GM18873 (cell line): Measurements from ENCODE around the gene HSP90AA1.
"Not testable (repeated sequence)": the region's sequence is repeated elsewhere in the genome, so short reads cannot be mapped to it uniquely, and the experiment has no call there.

Experiments
- ATAC-seq: cut with Tn5 transposase; IDR thresholded peaks from one replicate; pipeline ENCODE4 v1.9.1; 2021; ENCODE audit warnings: mild to moderate bottlenecking, moderate library complexity, moderate number of reproducible peaks; ENCODE audit not compliant: unreplicated experiment, low FRiP score

Gene HSP90AA1

DNA sequence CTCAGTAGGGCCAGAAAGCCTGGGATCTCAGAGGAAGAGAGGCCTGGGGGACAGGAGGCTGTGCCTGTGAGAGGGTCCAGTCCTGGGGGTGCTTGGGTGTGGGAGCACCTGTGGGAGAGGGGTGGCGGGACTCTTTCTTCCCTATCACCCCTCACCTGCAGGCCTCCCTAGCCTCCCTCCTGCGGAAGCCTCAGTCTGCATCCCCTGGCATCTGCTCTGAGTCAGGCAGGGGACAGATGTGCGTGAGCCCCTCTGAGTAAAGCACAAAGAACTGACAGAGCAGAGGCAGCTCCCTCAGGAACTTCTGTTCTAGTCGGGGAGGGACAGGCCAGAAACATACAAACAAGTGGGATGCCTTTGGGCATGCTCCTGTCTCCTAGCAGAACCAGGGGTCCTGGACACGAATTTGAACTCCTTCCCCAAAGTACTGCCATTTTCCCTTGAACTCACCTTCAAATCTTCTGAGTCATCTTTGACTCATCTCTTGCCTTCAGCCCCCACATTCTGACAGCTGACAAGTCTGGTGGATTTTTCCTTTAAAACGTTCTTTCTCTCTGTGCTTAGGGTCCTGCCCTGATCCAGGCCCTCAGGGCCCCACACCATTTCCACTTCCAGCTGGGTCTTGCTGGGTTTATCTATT, 8.5 kb upstream of the HSP90AA1 start:
- ATAC-seq = no peak

- no peak for ATAC-seq
Measured at GRCh38 chr14:102094101-102094500, 7.3 kb upstream of the HSP90AA1 start.

GRCh38 chr14:102092806-102093205, 6.0 kb upstream of the HSP90AA1 start:
- ATAC-seq = no peak

GRCh38 chr14:102090713-102091112, 3.9 kb upstream of the HSP90AA1 start:
- no peak for ATAC-seq

DNA sequence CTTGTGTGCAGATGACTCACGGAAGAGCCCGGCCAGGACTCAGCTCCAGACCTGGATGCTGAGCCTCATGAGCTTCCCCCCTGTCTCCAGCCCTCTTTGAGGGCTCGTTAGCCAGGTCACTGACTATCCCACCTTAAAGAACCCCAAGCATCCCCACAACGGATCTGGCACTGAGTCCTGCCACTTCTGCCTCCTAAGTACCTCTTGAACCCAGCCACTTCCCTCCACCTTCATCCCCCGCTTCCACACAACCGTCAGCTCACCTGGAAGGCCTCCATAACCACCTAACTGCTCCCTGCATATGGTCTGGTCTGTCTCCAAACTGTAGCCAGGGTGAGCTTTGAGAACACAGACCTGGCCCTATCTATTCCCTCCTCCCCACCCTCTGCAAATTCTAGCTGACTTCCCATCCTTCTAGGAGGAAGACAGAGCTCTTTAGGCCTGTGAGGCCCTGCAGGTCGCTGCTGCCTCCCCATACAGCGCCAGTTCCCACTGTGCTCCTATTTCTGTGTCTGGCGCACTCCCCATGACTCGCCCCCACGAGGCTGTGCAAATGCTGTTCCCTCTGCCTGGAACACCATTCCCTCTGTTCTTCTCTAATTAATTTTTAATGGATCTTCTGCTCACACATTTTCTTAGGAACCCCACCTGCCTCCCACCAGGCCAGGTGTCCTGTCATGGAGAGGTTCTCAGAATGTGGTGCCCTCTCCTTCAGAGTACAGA, 2.9 kb upstream of the HSP90AA1 start:
- ATAC-seq = no peak

DNA sequence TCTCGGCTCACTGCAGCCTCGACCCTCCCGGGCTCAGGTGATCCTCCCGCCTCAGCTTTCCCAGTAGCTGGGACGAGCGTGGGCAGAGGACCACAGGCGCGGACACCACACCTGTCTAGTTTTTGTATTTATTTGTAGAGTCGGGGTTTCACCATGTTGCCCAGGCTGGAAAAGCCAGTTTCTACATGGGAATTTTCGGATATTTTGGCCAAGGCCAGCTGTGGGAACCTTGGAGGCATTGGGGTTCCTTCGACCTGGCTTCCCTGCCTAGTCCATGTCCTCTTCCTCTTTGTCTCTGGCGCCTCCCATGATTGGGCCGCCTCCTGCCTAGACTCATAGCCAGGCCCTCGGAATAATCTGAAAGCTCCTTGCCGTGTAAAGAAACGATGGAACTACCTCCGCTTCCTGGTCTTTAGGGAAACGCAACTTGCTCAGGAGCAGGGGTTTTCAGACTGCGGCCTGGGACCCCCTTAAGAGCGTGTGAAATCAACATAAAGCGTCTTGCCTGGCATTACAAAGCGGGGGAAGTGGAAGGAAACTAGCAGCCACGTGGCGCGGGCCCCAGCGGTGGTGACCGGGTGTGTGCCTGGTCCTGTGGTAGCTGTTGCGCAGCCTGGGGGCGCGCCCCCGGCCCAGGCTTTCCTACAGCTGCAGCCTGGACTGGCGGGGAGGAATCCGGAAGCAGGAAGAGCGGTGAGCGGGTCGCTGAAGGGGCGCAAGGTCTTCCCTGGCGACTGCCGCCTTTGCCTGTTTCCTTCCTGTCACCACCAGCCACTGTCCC, 1.4 kb upstream of the HSP90AA1 start:
- ATAC-seq = no peak

GRCh38 chr14:102087762-102088011, 843 bp upstream of the HSP90AA1 start:
- ATAC-seq = no peak

DNA sequence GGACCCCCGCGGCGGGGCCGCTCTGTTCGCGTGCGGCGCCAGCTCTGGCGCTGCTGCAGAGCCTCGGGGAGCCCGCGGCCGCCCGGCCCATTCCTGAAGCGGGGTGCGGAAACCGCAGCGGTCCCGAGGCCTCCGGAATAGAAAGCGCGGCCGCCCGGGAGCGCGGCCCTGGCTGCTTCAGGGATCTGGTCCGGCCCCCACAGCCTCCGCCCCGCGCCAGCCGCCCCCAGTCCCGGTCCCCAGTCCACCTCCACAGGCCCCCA, 204 bp downstream of the HSP90AA1 start:
- no peak for ATAC-seq

- no peak for ATAC-seq
Measured at GRCh38 chr14:102085948-102086708, 716 bp downstream of the HSP90AA1 start.

DNA sequence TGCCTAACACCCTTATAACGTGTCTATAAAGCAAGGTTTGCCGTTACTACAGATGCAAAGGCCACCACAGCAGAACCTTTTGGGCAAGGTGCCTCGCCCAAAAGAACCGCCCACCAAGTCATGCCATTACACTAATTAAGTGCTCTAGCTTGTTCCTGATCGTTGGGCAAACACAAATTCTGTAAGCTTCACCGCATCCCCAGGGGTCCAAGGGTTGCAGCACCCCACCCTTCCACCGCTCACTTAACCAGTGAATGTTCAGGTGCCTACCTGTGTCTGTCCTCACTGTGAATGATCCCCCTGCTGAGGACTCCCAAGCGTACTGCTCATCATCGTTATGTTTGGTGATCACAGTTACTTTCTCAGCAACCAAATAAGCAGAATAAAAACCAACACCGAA, 1.4 kb downstream of the HSP90AA1 start:
- ATAC-seq = no peak

DNA sequence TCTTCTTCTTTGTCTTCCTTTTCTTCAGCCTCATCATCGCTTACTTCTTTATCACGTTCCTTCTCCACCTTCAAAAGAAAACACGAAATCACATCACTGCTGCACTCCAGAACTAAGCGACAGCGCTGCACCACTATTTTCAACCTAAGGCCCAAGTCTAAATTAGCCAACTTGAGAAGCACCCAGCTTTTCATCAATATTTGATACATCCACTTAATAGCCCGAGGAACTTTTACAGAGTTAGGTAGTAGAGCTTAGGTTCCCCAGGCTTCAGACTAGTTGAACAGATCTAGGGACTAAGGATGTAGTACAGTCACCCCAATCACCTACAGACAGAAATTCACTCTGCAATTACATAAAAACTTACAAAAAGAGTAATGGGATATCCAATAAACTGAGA, 1.9 kb downstream of the HSP90AA1 start:
- no peak for ATAC-seq

GRCh38 chr14:102084522-102084921, 2.3 kb downstream of the HSP90AA1 start:
- ATAC-seq = not testable (repeated sequence)

DNA sequence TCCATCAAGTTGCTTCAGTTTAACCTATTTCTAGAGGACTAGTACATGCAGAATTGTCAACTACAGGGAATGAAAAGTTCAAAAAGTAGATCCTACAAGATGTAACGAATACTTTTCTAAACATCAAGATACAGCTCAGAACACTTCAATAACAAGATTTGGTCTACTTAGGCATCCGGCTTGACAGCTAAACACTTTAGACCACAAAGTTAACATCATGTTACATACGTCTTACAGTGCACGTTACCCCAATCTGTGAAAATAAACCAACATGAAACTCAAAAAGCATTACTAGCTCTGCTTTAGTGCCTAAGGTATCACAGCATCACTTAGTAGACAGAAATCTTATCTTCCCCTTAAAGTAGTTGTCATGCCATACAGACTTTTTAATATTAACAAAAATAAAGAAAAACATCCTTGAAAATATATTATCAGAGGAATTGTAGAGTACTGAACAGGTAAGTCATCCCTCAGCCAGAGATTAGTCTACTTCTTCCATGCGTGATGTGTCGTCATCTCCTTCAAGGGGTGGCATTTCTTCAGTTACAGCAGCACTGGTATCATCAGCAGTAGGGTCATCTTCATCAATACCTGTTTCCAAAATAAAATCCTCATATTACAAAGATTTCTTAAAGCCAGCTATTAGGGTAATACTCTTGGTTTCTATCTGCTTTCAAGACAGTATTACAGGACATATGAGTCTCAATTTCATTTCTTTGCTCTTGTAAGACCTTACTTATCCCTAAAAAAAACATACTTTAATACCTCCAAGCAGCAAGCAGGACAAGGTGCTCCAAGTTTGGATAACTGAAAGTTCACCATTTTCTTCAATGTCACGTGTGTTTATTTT, 5.4 kb downstream of the HSP90AA1 start:
- no peak for ATAC-seq

DNA sequence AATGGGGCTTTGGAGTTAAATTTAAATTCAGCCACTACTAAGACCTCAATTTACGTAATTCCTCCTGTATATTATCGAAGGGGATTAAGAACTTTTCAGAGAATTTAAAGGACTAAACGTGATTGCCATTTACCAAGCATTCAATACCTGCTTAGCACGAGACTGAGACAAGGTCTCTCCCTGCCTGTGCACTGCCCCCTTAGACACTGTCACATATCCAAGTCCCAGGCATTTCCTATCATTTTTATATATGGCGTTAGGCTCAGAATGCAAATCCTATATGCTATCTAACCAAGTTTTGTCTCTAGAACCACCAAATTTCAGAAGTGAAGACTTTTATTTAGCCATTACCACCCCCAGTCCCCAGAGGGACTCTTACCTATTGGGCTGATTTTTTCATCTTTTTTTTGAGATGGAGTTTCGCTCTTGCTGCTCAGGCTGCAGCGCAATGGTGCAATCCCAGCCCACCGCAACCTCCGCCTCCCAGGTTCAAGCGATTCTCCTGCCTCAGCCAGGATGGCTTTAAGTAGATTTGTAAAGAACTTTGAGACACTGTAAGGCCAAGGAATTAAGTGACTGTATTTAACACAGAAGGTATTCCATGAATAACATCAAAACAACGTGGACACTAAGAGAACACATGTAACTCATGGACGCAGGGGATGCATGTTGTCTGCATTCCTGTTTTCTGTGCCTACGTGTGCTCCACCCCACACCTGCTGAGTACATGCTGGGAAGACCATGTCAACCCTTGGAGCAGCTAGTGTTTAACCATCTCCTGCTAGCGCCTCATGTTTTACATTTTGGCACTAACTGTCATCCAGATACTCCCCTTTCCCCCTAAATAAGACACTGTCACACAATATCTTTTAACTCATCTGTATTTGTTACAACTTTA, 6.4 kb downstream of the HSP90AA1 start:
- no peak for ATAC-seq

DNA sequence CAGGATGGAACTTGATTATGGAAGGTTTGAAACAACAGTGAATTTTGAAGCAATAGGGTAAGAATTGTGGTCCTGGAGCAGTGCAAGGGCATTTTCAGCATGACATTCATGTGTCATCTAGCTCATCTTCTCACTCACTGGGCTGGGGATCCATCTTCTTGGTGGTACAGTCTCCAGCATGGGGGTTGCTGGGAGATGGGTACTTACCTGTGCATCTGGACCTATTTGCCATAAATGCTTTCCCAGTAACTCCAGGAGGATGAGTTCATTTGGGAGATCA, 7.2 kb downstream of the HSP90AA1 start:
- ATAC-seq = no peak

DNA sequence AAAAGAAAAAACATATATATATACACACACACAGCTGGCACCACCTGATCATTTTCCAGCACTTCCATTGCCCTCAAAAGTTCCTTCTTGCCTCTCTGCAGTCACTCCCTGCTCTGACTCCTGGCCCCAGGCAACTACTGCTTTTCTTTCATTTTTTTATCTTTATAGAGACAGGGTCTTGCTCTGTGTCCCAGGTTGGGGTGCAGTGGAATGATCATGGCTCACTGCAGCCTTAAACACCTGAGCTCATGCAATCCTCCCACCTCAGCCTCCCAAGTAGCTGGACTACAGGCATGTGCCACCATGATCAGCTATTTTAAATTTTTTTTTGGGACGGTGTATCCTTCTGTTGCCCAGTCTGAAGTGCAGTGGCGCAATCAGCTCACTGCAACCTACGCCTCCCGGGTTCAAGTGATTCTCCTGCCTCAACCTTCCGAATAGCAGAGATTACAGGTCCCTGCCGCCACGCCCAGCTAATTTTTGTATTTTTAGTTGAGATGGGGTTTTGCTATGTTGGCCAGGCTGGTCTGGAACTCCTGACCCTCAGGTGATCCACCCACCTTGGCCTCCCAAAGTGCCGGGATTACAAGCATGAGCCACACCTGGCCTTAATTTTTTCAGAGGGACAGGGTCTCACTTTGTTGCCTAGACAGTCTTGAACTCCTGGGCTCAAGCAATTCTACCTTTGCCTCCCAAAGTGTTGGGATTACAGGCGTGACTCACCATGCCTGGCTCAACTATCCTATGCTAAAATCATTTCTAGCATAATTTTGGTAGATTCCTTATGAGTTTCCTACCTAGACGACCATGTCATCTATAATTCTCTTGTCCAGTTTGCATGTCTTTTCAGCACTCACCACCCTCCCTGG, 7.8 kb downstream of the HSP90AA1 start:
- no peak for ATAC-seq

- ATAC-seq = not testable (repeated sequence)
Measured at GRCh38 chr14:102078361-102078791, 8.5 kb downstream of the HSP90AA1 start.

DNA sequence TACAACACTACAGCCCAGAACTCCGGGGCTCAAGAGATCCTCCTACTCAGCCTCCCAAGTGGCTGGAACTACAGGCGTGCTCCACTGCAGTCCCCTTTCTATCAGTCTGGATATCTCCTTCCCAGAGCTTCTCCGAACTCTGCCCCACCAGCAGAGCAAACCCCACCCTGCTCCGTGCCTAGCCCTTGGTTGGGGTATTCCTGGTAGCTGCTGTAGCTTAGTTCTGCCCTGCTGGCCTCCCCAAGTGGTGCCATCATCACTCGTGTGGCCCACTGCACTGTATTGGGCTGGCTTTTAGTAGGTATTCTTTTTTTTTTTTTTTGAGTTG, 9.5 kb downstream of the HSP90AA1 start:
- no peak for ATAC-seq

- ATAC-seq = no peak
Measured at GRCh38 chr14:102075155-102075554, 11.7 kb downstream of the HSP90AA1 start.
